GM23338 (cell line): ENCODE data around the gene ARHGAP10.

Experiments used
- EZH2 ChIP-seq: fragments of 200-600 bp; sonication (generic); IDR thresholded peaks from one replicate; pipeline ENCODE4 v1.8.0; 2017; ENCODE audit warnings: antibody characterized with exemption, mild to moderate bottlenecking, low read depth; ENCODE audit not compliant: unreplicated experiment
- NANOG ChIP-seq: IDR thresholded peaks from 2 replicates; pipeline ENCODE4 v1.6.1; 2016; ENCODE audit warnings: antibody characterized with exemption, borderline replicate concordance
- POLR2AphosphoS5 ChIP-seq: IDR thresholded peaks from 2 replicates; pipeline ENCODE4 v1.6.1; 2016; ENCODE audit warnings: antibody characterized with exemption, low read depth
- REST ChIP-seq: IDR thresholded peaks from one replicate; pipeline ENCODE4 v1.6.1; 2018; ENCODE audit warnings: antibody characterized with exemption; ENCODE audit not compliant: unreplicated experiment
- TF ChIP-seq, protein P1 (sequence below), 2 experiments: fragments of 200-600 bp in 1 of 2; sonication (generic) in 1 of 2; conservative IDR thresholded peaks; 2 replicates each; pipeline versions ENCODE4 v1.5.1 to v1.6.1; 2016 to 2017; ENCODE audit warnings: antibody characterized with exemption in 2 of 2, low read depth in 2 of 2, mild to moderate bottlenecking in 2 of 2, moderate library complexity in 1 of 2

GRCh38 chr4:147836807-147837206 is 104.9 kb downstream of the ARHGAP10 start:
- TF ChIP-seq, protein P1, sequence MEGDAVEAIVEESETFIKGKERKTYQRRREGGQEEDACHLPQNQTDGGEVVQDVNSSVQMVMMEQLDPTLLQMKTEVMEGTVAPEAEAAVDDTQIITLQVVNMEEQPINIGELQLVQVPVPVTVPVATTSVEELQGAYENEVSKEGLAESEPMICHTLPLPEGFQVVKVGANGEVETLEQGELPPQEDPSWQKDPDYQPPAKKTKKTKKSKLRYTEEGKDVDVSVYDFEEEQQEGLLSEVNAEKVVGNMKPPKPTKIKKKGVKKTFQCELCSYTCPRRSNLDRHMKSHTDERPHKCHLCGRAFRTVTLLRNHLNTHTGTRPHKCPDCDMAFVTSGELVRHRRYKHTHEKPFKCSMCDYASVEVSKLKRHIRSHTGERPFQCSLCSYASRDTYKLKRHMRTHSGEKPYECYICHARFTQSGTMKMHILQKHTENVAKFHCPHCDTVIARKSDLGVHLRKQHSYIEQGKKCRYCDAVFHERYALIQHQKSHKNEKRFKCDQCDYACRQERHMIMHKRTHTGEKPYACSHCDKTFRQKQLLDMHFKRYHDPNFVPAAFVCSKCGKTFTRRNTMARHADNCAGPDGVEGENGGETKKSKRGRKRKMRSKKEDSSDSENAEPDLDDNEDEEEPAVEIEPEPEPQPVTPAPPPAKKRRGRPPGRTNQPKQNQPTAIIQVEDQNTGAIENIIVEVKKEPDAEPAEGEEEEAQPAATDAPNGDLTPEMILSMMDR (conservative IDR thresholded peaks at IDR 0.05; ENCODE audit: low read depth in 2 of 2): no peak
- TF ChIP-seq REST: no peak
- TF ChIP-seq POLR2AphosphoS5: no peak
- TF ChIP-seq EZH2: no peak
- no peak for TF ChIP-seq NANOG
